Loucy (cell line): ENCODE measurements around the gene HELLS.
"Not testable (repeated sequence)": the region's sequence is repeated elsewhere in the genome, so short reads cannot be mapped to it uniquely, and the experiment has no call there.

Experiments used
- H2AFZ ChIP-seq: fragments of 200-600 bp; sonication (generic); 2 replicates; pipeline ENCODE4 v1.6.0; 2016; ENCODE audit warnings: antibody characterized with exemption, mild to moderate bottlenecking, low read length, moderate library complexity
- H3F3A ChIP-seq: fragments of 200-600 bp; 2 replicates; pipeline ENCODE4 v1.6.0; 2016; ENCODE audit warnings: antibody characterized with exemption, low read depth, mild to moderate bottlenecking
- H3K27me3 ChIP-seq: fragments of 200-600 bp; sonication (generic); 2 replicates; pipeline ENCODE4 v1.6.1; 2014; ENCODE audit warnings: low read length, mild to moderate bottlenecking; ENCODE audit not compliant: insufficient read depth, poor library complexity, severe bottlenecking
- H3K36me3 ChIP-seq: fragments of 200-600 bp; sonication (generic); 2 replicates; pipeline ENCODE4 v1.6.1; 2016; ENCODE audit warnings: low read length; ENCODE audit not compliant: insufficient read depth
- H3K4me1 ChIP-seq: fragments of 200-600 bp; sonication (generic); 2 replicates; pipeline ENCODE4 v1.5.1; 2014; ENCODE audit warnings: low read length, mild to moderate bottlenecking; ENCODE audit not compliant: insufficient read depth, poor library complexity, severe bottlenecking
- H3K4me2 ChIP-seq: fragments of 200-600 bp; sonication (generic); 2 replicates; pipeline ENCODE4 v1.6.0; 2014; ENCODE audit warnings: antibody characterized with exemption, low read length, low read depth, mild to moderate bottlenecking; ENCODE audit not compliant: poor library complexity, severe bottlenecking
- H3K4me3 ChIP-seq: fragments of 200-600 bp; sonication (generic); 2 replicates; pipeline ENCODE4 v1.5.1; 2014; ENCODE audit warnings: low read length, mild to moderate bottlenecking, mixed read lengths; ENCODE audit not compliant: poor library complexity, severe bottlenecking
- H3K79me2 ChIP-seq: fragments of 200-600 bp; sonication (generic); 2 replicates; pipeline ENCODE4 v1.6.1; 2014; ENCODE audit warnings: low read length; ENCODE audit not compliant: insufficient read depth
- H3K9ac ChIP-seq: fragments of 200-600 bp; sonication (generic); 2 replicates; pipeline ENCODE4 v1.6.0; 2014; ENCODE audit warnings: mild to moderate bottlenecking, low read depth, low read length, moderate library complexity; ENCODE audit not compliant: poor library complexity, severe bottlenecking
- H3K9me2 ChIP-seq: fragments of 200-600 bp; sonication (generic); replicated peaks from 2 replicates; pipeline ENCODE4 v1.6.1; 2016; ENCODE audit warnings: low read depth, low read length, mixed read lengths
- H3K9me3 ChIP-seq: fragments of 200-600 bp; sonication (generic); 2 replicates; pipeline ENCODE4 v1.6.1; 2014; ENCODE audit warnings: mild to moderate bottlenecking, antibody characterized with exemption, low read length, low read depth; ENCODE audit not compliant: insufficient read depth
- H4K20me1 ChIP-seq: fragments of 200-600 bp; sonication (generic); 2 replicates; pipeline ENCODE4 v1.6.0; 2014; ENCODE audit warnings: antibody characterized with exemption, low read length, mild to moderate bottlenecking; ENCODE audit not compliant: insufficient read depth, poor library complexity, severe bottlenecking
- CTCF ChIP-seq: fragments of 200-600 bp; sonication (generic); conservative IDR thresholded peaks from 2 replicates; pipeline ENCODE4 v1.5.1; 2014; ENCODE audit warnings: mild to moderate bottlenecking, antibody characterized with exemption, low read length
- EZH2phosphoT487 ChIP-seq: fragments of 200-600 bp; IDR thresholded peaks from 2 replicates; pipeline ENCODE4 v1.6.1; 2018; ENCODE audit warnings: antibody characterized with exemption, mild to moderate bottlenecking, moderate library complexity, borderline replicate concordance

Gene HELLS

GRCh38 chr10:94500063-94500462, 45.5 kb upstream of the HELLS start:
- TF ChIP-seq EZH2phosphoT487 (no peak), CTCF (peak; percentile 50)
- Histone ChIP-seq H3K4me1 (no peaks in the 10 kb centered on the region), H3F3A (no peaks in the 10 kb centered on the region), H4K20me1 (no peaks in the 10 kb centered on the region), H3K9me3 (no peaks in the 10 kb centered on the region), H3K4me3 (no peak overlapping the region), H3K36me3 (no peaks in the 10 kb centered on the region), H3K4me2 (no peak overlapping the region), H3K9ac (no peak overlapping the region), H2AFZ (no peak overlapping the region), H3K27me3 (no peaks in the 10 kb centered on the region), H3K79me2 (no peaks in the 10 kb centered on the region), H3K9me2 (no peaks in the 10 kb centered on the region)

GRCh38 chr10:94521276-94522250, 24.0 kb upstream of the HELLS start:
- Histone ChIP-seq H3F3A (no peaks in the 10 kb centered on the region), H3K4me3 (no peak overlapping the region), H3K9me2 (no peaks in the 10 kb centered on the region), H3K79me2 (no peaks in the 10 kb centered on the region), H2AFZ (no peak overlapping the region), H3K36me3 (no peaks in the 10 kb centered on the region), H3K4me1 (no peaks in the 10 kb centered on the region), H3K9me3 (no peaks in the 10 kb centered on the region), H3K4me2 (no peak overlapping the region), H3K9ac (no peak overlapping the region), H3K27me3 (no peaks in the 10 kb centered on the region), H4K20me1 (no peaks in the 10 kb centered on the region)
- TF ChIP-seq CTCF = no peak
- TF ChIP-seq EZH2phosphoT487 = no peak

GRCh38 chr10:94524146-94524545, 21.4 kb upstream of the HELLS start:
- no peaks in the 10 kb centered on the region for H3K9me3 ChIP-seq
- no peak overlapping the region for H3K4me3 ChIP-seq
- no peak overlapping the region for H3K4me2 ChIP-seq
- H2AFZ ChIP-seq = no peak overlapping the region
- no peaks in the 10 kb centered on the region for H3K79me2 ChIP-seq
- H3K9me2 ChIP-seq = no peaks in the 10 kb centered on the region
- H3K27me3 ChIP-seq = no peaks in the 10 kb centered on the region
- H4K20me1 ChIP-seq = no peaks in the 10 kb centered on the region
- TF ChIP-seq EZH2phosphoT487 = no peak
- no peaks in the 10 kb centered on the region for H3K36me3 ChIP-seq
- H3F3A ChIP-seq = no peaks in the 10 kb centered on the region
- no peaks in the 10 kb centered on the region for H3K4me1 ChIP-seq
- H3K9ac ChIP-seq = no peak overlapping the region

- no peaks in the 10 kb centered on the region for H3K79me2 ChIP-seq
- no peak overlapping the region for H3K4me3 ChIP-seq
- H3K4me2 ChIP-seq = no peak overlapping the region
- no peaks in the 10 kb centered on the region for H3K9me3 ChIP-seq
- H3K4me1 ChIP-seq = no peaks in the 10 kb centered on the region
- H2AFZ ChIP-seq = no peak overlapping the region
- no peaks in the 10 kb centered on the region for H3F3A ChIP-seq
- H3K27me3 ChIP-seq = no peaks in the 10 kb centered on the region
- no peak overlapping the region for H3K9ac ChIP-seq
- no peaks in the 10 kb centered on the region for H4K20me1 ChIP-seq
- TF ChIP-seq EZH2phosphoT487 (no peak), CTCF (no peak)
- H3K36me3 ChIP-seq = no peaks in the 10 kb centered on the region
- no peaks in the 10 kb centered on the region for H3K9me2 ChIP-seq
Measured at GRCh38 chr10:94524711-94525110, 20.9 kb upstream of the HELLS start.

- H3K4me1 ChIP-seq, H3K9ac ChIP-seq, H3K4me2 ChIP-seq: not testable (repeated sequence)
Measured at GRCh38 chr10:94531550-94531949, 14.0 kb upstream of the HELLS start.

More at GRCh38 chr10:94531550-94531949, 14.0 kb upstream of the HELLS start:
- not testable (repeated sequence) for H3K36me3 ChIP-seq, H4K20me1 ChIP-seq, H3K4me3 ChIP-seq, H3K27me3 ChIP-seq, H3K79me2 ChIP-seq, H3K9me2 ChIP-seq, H3F3A ChIP-seq, H3K9me3 ChIP-seq, H2AFZ ChIP-seq
